Right kidney (tissue), 1 donor: ENCODE results near the gene ADIPOQ.
"Not testable (repeated sequence)": the region's sequence is repeated elsewhere in the genome, so short reads cannot be mapped to it uniquely, and the experiment has no call there.

Source experiments
- DNase-seq: peaks from one replicate; pipeline ENCODE4 v3.0.0-alpha.2; 2016

ADIPOQ gene

DNA sequence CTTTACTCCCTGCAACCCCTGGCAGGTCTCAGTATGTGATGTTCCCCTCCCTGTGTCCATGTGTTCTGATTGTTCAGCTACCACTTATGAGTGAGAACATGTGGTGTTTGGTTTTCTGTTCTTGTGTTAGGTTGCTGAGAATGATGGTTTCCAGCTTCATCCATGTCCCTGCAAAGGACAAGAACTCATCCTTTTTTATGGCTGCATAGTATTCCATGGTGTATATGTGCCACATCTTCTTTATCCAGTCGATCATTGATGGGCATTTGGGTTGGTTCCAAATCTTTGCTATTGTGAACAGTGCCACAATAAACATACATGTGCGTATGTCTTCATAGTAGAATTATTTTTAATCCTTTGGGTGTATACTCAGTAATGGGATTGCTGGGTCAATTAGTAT is 61.2 kb downstream of the ADIPOQ start:
- not testable (repeated sequence) for DNase-seq

DNA sequence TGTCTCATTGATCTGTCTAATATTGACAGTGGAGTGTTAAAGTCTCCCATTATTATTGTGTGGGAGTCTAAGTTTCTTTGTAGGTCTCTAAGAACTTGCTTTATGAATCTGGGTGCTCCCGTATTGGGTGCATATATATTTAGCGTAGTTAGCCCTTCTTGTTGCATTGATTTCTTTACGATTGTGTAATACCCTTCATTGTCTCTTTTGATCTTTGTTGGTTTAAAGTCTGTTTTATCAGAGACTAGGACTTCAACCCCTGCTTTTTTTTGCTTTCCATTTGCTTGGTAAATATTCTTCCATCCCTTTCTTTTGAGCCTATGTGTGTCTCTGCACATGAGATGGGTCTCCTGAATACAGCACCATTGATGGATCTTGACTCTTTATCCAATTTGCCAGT is 64.6 kb downstream of the ADIPOQ start:
- DNase-seq = not testable (repeated sequence)
